ENCODE data around the gene HS6ST3. TPM values are rescaled to one million over a fixed set of nuclear protein-coding genes. Genes with fewer than 3 reads are reported as not detected.

HS6ST3 gene
- total RNA-seq, 1 experiment from 2014 or later, result 0.11 TPM

DNA sequence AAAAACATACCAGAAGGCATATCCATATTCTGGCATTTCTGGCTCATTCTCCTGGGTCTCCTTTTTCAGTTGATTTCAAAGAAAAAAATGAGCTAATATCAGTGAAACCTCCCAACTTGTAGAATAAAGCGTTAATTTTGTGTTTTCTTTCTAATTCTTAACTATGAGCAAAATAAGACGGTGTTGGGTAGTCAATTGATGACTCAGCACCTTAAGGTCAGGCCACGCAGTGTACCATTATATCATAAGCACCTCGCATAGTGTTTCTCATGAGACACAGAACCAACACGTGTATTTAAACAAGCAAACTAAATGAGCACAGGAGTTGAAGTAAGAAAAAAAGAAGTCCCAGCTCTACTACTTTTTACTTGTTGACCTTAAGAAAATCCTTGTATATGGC is 729.5 kb downstream of the HS6ST3 start:
- Histone ChIP-seq H3K4me3 (ENCODE audit: low read length) (no peak overlapping the region), H3K9me2 (replicated peaks; ENCODE audit: low read length) (no peaks in the 10 kb centered on the region), H3K36me3 (ENCODE audit: low read depth, low read length) (no peaks in the 10 kb centered on the region), H2AFZ (ENCODE audit: low read length) (no peak overlapping the region), H3K27me3 (ENCODE audit: low read length) (no peaks in the 10 kb centered on the region), H3K4me1 (ENCODE audit: insufficient read depth, low read length) (no peaks in the 10 kb centered on the region), H3K27ac (ENCODE audit: low read length) (no peak overlapping the region), H3K4me2 (ENCODE audit: low read length) (no peak overlapping the region), H3K9me3 (ENCODE audit: low read length) (no peaks in the 10 kb centered on the region), H3K9ac (ENCODE audit: low read length) (no peak overlapping the region), H4K20me1 (ENCODE audit: low read length) (no peaks in the 10 kb centered on the region), H3K79me2 (ENCODE audit: low read length) (no peaks in the 10 kb centered on the region), H3F3A (ENCODE audit: low read length, unreplicated experiment) (no peaks in the 10 kb centered on the region)
- POLR2A ChIA-PET (ENCODE audit: unreplicated experiment), result no interaction called here
- ATAC-seq, result no peak
- BruUV-seq (replicated peaks), result no TSS peak
- intact Hi-C loops (cut with micrococcal nuclease), result no loop called here
- no peak for DNase-seq
- TF ChIP-seq EZH2phosphoT487 (IDR thresholded peaks at IDR 0.05; ENCODE audit: borderline replicate concordance, low read length), result no peak
- no peak for TF ChIP-seq EZH2 (IDR thresholded peaks at IDR 0.05; ENCODE audit: low read length, unreplicated experiment)
- TF ChIP-seq, protein P1, sequence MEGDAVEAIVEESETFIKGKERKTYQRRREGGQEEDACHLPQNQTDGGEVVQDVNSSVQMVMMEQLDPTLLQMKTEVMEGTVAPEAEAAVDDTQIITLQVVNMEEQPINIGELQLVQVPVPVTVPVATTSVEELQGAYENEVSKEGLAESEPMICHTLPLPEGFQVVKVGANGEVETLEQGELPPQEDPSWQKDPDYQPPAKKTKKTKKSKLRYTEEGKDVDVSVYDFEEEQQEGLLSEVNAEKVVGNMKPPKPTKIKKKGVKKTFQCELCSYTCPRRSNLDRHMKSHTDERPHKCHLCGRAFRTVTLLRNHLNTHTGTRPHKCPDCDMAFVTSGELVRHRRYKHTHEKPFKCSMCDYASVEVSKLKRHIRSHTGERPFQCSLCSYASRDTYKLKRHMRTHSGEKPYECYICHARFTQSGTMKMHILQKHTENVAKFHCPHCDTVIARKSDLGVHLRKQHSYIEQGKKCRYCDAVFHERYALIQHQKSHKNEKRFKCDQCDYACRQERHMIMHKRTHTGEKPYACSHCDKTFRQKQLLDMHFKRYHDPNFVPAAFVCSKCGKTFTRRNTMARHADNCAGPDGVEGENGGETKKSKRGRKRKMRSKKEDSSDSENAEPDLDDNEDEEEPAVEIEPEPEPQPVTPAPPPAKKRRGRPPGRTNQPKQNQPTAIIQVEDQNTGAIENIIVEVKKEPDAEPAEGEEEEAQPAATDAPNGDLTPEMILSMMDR (conservative IDR thresholded peaks at IDR 0.05; ENCODE audit: low read depth, low read length), result no peak
- CTCF ChIA-PET, result no interaction called here

DNA sequence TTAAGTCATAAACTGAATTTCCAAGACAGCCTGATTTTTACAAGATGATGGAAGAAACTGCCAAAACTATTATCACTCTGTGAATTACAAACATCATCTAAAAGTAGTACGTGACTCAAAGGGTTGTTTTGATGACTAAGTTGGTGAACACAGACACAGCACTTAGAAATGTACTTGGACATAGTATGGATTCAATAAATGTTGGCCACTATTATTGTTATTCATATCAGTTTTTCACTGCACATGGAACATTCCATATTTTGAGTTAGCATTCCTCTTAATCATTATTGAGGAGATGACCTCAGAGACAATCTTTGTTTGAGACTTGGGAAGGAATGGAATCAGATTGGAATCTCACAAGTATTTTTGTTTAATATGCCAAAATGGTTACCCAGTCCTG is 731.5 kb downstream of the HS6ST3 start:
- no peak overlapping the region for H3K4me3 ChIP-seq (ENCODE audit: low read length)
- TF ChIP-seq EZH2 (IDR thresholded peaks at IDR 0.05; ENCODE audit: low read length, unreplicated experiment) (no peak), EZH2phosphoT487 (IDR thresholded peaks at IDR 0.05; ENCODE audit: borderline replicate concordance, low read length) (no peak)
- TF ChIP-seq, protein P1 (conservative IDR thresholded peaks at IDR 0.05; ENCODE audit: low read depth, low read length), result no peak
- intact Hi-C loops (cut with micrococcal nuclease), result no loop called here
- ATAC-seq (no peak), DNase-seq (peak; percentile 9)
- no peaks in the 10 kb centered on the region for H4K20me1 ChIP-seq (ENCODE audit: low read length)
- H3K9ac ChIP-seq (ENCODE audit: low read length), result no peak overlapping the region
- no peak overlapping the region for H2AFZ ChIP-seq (ENCODE audit: low read length)
- H3K79me2 ChIP-seq (ENCODE audit: low read length), result no peaks in the 10 kb centered on the region
- CTCF ChIA-PET, result no interaction called here
- POLR2A ChIA-PET (ENCODE audit: unreplicated experiment), result interaction anchor here (0.7 kb wide), 1 partner anchor 571 kb away, joined by 4 read pairs; no protein-coding TSS in a partner anchor
- no peak overlapping the region for H3K4me2 ChIP-seq (ENCODE audit: low read length)
- no TSS peak for BruUV-seq (replicated peaks)
- no peaks in the 10 kb centered on the region for H3K9me2 ChIP-seq (replicated peaks; ENCODE audit: low read length)
- H3F3A ChIP-seq (ENCODE audit: low read length, unreplicated experiment), result no peaks in the 10 kb centered on the region
- no peak overlapping the region for H3K27ac ChIP-seq (ENCODE audit: low read length)
- H3K36me3 ChIP-seq (ENCODE audit: low read depth, low read length), result no peaks in the 10 kb centered on the region
- no peaks in the 10 kb centered on the region for H3K9me3 ChIP-seq (ENCODE audit: low read length)
- no peaks in the 10 kb centered on the region for H3K27me3 ChIP-seq (ENCODE audit: low read length)
- no peaks in the 10 kb centered on the region for H3K4me1 ChIP-seq (ENCODE audit: insufficient read depth, low read length)

DNA sequence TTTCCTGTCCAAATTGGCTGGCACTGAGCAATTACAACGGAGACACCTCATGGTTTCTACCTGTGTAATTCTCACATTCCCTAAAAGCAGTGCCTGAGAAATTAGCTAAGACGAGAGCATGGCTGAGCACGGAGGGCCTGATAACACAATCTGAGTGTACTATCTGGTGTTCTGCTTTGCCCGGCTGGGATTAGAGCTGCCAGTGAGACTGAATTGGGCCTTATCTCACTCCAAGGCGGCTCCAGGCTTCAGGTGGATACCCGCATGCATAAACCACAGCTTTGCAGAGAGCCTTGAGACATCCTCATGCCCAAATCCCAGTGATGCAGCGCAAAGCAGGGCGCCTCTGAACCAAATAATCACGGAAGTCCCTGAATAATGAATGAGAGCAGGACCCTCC is 732.1 kb downstream of the HS6ST3 start:
- intact Hi-C loops (cut with micrococcal nuclease), result loop anchor here (2.0 kb wide), 1 partner anchor 137 kb away; no protein-coding TSS in a partner anchor
- TF ChIP-seq EZH2 (IDR thresholded peaks at IDR 0.05; ENCODE audit: low read length, unreplicated experiment), result no peak
- TF ChIP-seq EZH2phosphoT487 (IDR thresholded peaks at IDR 0.05; ENCODE audit: borderline replicate concordance, low read length), result no peak
- TF ChIP-seq, protein P1 (conservative IDR thresholded peaks at IDR 0.05; ENCODE audit: low read depth, low read length), result no peak
- H3K4me3 ChIP-seq (ENCODE audit: low read length), result no peak overlapping the region
- no peak overlapping the region for H3K27ac ChIP-seq (ENCODE audit: low read length)
- no peak overlapping the region for H3K9ac ChIP-seq (ENCODE audit: low read length)
- DNase-seq, result no peak
- POLR2A ChIA-PET (ENCODE audit: unreplicated experiment), result interaction anchor here (0.6 kb wide), 1 partner anchor 21 kb away, joined by 6 read pairs; no protein-coding TSS in a partner anchor
- no peak for ATAC-seq
- H3F3A ChIP-seq (ENCODE audit: low read length, unreplicated experiment), result no peaks in the 10 kb centered on the region
- no peaks in the 10 kb centered on the region for H3K79me2 ChIP-seq (ENCODE audit: low read length)
- H3K4me2 ChIP-seq (ENCODE audit: low read length), result no peak overlapping the region
- H3K9me2 ChIP-seq (replicated peaks; ENCODE audit: low read length), result no peaks in the 10 kb centered on the region
- no TSS peak for BruUV-seq (replicated peaks)
- H4K20me1 ChIP-seq (ENCODE audit: low read length), result no peaks in the 10 kb centered on the region
- H3K27me3 ChIP-seq (ENCODE audit: low read length), result no peaks in the 10 kb centered on the region
- H3K36me3 ChIP-seq (ENCODE audit: low read depth, low read length), result no peaks in the 10 kb centered on the region
- H2AFZ ChIP-seq (ENCODE audit: low read length), result no peak overlapping the region
- no peaks in the 10 kb centered on the region for H3K4me1 ChIP-seq (ENCODE audit: insufficient read depth, low read length)
- CTCF ChIA-PET, result no interaction called here
- no peaks in the 10 kb centered on the region for H3K9me3 ChIP-seq (ENCODE audit: low read length)

All from PC-3 (cell line).